ENCODE data around the gene GLRX. TPM values are rescaled to one million over a fixed set of nuclear protein-coding genes. Genes with fewer than 3 reads are reported as not detected.

Gene GLRX, protein sequence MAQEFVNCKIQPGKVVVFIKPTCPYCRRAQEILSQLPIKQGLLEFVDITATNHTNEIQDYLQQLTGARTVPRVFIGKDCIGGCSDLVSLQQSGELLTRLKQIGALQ
- total RNA-seq: 15.8 and 19.6 TPM in 2 replicates

DNA sequence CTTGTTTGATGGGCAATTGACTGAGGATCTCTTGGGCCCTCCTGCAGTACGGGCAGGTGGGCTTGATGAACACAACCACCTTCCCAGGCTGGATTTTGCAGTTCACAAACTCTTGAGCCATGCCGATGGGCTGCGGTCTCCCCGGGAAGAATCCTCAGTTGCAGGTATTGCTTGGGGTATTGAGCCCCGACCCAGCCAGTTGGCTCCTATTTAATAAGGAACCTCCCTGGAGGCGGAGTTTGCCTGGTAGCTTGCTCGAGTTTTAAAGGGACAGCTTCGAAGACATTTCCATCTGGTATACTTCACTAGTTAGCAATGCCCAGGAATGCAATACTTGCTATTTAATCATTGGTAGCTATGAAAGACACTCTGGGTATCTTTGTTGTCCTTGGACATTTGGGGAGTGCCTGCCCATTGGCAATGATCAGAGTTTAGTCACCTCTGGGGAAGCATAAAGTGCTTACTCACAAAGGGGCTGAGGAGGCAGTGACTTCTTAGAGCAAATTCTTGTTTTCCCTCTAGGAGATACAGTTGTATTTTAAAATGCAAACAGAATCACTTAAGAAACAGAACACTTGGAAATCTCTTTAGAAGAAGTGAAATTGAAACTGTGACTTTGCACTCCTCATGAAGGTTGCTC lies at the start of gene GLRX:
GLRX (minus strand) TSS at position 185 of the 640 bp plus-strand sequence; CDS start at position 121, 64 bp downstream.

Other genes with a start within 250 kb of the GLRX start
- 0.18 and 0.19 TPM in 2 replicates for gene GPR150, start 202.6 kb downstream of the GLRX start, total RNA-seq
- 1.3 and 1.7 TPM in 2 replicates for gene RFESD, start 175.9 kb downstream of the GLRX start, total RNA-seq
- 0.18 TPM in 1 of 2 replicates, not detected in the other for gene SPATA9, start 139.7 kb downstream of the GLRX start, total RNA-seq
- gene RHOBTB3, start 91.4 kb downstream of the GLRX start, total RNA-seq: 64.1 and 91.1 TPM in 2 replicates
- gene ELL2, start 139.1 kb upstream of the GLRX start, total RNA-seq: 9.3 and 28.2 TPM in 2 replicates

All from endothelial cell of coronary artery (primary cell).